Fibroblast of lung (primary cell): Measurements from ENCODE around the gene KTN1. TPM values are rescaled to one million over a fixed set of nuclear protein-coding genes. Genes with fewer than 3 reads are reported as not detected.

Experiments
- DNase-seq, 2 donors: peaks; one replicate each; pipeline versions ENCODE4 v3.0.0 to v3.0.0-alpha.2; 2010; ENCODE audit warnings: low read depth in 2 of 2
- H2AFZ ChIP-seq: 2 replicates; pipeline ENCODE4 v1.5.1; 2012; ENCODE audit warnings: low read length, control low read depth, inconsistent platforms
- H3K27ac ChIP-seq: 2 replicates; pipeline ENCODE4 v1.5.1; 2011; ENCODE audit warnings: low read length, control low read depth; ENCODE audit not compliant: insufficient read depth
- H3K27me3 ChIP-seq: 2 replicates; pipeline ENCODE4 v1.5.1; 2011; ENCODE audit warnings: mild to moderate bottlenecking, low read length; ENCODE audit not compliant: control insufficient read depth, insufficient read depth
- H3K36me3 ChIP-seq: 2 replicates; pipeline ENCODE4 v1.5.1; 2011; ENCODE audit warnings: low read length; ENCODE audit not compliant: control insufficient read depth, insufficient read depth
- H3K4me1 ChIP-seq: 2 replicates; pipeline ENCODE4 v1.5.1; 2011; ENCODE audit warnings: low read length; ENCODE audit not compliant: control insufficient read depth, insufficient read depth; ENCODE audit errors: extremely low read depth
- H3K4me2 ChIP-seq: 2 replicates; pipeline ENCODE4 v1.5.1; 2011; ENCODE audit warnings: low read length, control low read depth; ENCODE audit not compliant: insufficient read depth; ENCODE audit errors: extremely low read depth
- H3K4me3 ChIP-seq, 4 experiments: fragments of 200-600 bp in 1 of 4; sonication (generic) in 1 of 4; replicated peaks in 1 of 4; 2 replicates each; pipeline ENCODE4 v1.5.1; 2011 to 2016; ENCODE audit warnings: low read length in 4 of 4, low read depth in 3 of 4, mild to moderate bottlenecking in 3 of 4, control low read depth in 2 of 4, inconsistent platforms in 1 of 4, mixed read lengths in 1 of 4; ENCODE audit not compliant: insufficient read depth in 1 of 4; ENCODE audit errors: control extremely low read depth in 1 of 4
- H3K79me2 ChIP-seq: 2 replicates; pipeline ENCODE4 v1.5.1; 2012; ENCODE audit warnings: mild to moderate bottlenecking, low read length, inconsistent platforms; ENCODE audit not compliant: control insufficient read depth, insufficient read depth
- H3K9ac ChIP-seq: 2 replicates; pipeline ENCODE4 v1.5.1; 2011; ENCODE audit warnings: mild to moderate bottlenecking, low read length, control low read depth; ENCODE audit not compliant: insufficient read depth
- H3K9me3 ChIP-seq: 2 replicates; pipeline ENCODE4 v1.5.1; 2012; ENCODE audit warnings: low read depth, low read length; ENCODE audit not compliant: control insufficient read depth, insufficient read depth
- H4K20me1 ChIP-seq: 2 replicates; pipeline ENCODE4 v1.5.1; 2011; ENCODE audit warnings: low read length; ENCODE audit not compliant: control insufficient read depth, insufficient read depth; ENCODE audit errors: extremely low read depth
- EZH2 ChIP-seq: IDR thresholded peaks from 2 replicates; pipeline ENCODE4 v1.5.1; 2012; ENCODE audit warnings: low read length, control low read depth, mild to moderate bottlenecking; ENCODE audit errors: missing control alignments
- polyA plus RNA-seq, 2 donors: library from polyadenylated mRNA; depleted of rRNA in 1 of 2; stranded (reverse) in 1 of 2; unstranded in 1 of 2; fragments of >200 nt; gene quantifications; 2 replicates each; pipeline ENCODE4 v1.2.1, GENCODE V29; 2011 to 2012; ENCODE audit warnings: missing spikeins in 1 of 2
- total RNA-seq: library from RNA; depleted of rRNA; stranded (reverse); fragments of >200 nt; gene quantifications from 2 replicates; pipeline ENCODE4 v1.2.1, GENCODE V29; 2014
- TF ChIP-seq, protein P1 (sequence below), 2 donors: IDR thresholded peaks in 1 of 2; conservative IDR thresholded peaks in 1 of 2; 1 replicate in 1 of 2; 2 replicates in 1 of 2; pipeline ENCODE4 v1.5.1; 2011 to 2012; ENCODE audit warnings: low read length in 2 of 2, control low read depth in 1 of 2, inconsistent platforms in 1 of 2, low read depth in 1 of 2, mild to moderate bottlenecking in 1 of 2

KTN1 gene
- total and polyA plus RNA-seq, 2 donors (not counting 1 experiment from before 2014, with no cell fraction given): 126 to 164 TPM

DNA sequence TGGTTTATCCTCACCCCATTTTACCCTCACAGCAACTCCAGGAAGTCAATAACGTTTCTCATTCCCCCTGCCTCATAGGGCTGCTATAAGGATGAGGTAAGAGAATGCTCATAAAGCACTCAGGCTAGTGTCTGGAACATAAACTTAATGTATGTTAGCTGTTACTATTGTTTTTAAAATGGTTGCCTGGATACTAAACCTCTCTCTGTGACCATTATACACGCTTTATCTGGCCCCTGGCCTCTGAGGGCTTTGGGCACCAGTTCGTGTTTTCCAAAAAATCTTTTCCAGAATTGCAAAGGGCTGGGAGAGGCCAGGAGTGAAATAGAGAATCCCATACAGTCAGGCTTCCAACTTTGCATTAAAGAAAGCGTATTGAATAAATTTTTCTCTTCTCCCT lies 113.9 kb downstream of the KTN1 start:
- Histone ChIP-seq H3K4me2 (no peak overlapping the region), H3K27me3 (no peaks in the 10 kb centered on the region), H4K20me1 (no peaks in the 10 kb centered on the region), H3K4me3 (no peak overlapping the region), H3K27ac (no peak overlapping the region), H3K36me3 (no peaks in the 10 kb centered on the region), H3K4me1 (no peaks in the 10 kb centered on the region), H2AFZ (no peak overlapping the region), H3K9ac (no peak overlapping the region), H3K79me2 (no peaks in the 10 kb centered on the region), H3K9me3 (no peaks in the 10 kb centered on the region)
- DNase-seq: no peak
- TF ChIP-seq, protein P1, sequence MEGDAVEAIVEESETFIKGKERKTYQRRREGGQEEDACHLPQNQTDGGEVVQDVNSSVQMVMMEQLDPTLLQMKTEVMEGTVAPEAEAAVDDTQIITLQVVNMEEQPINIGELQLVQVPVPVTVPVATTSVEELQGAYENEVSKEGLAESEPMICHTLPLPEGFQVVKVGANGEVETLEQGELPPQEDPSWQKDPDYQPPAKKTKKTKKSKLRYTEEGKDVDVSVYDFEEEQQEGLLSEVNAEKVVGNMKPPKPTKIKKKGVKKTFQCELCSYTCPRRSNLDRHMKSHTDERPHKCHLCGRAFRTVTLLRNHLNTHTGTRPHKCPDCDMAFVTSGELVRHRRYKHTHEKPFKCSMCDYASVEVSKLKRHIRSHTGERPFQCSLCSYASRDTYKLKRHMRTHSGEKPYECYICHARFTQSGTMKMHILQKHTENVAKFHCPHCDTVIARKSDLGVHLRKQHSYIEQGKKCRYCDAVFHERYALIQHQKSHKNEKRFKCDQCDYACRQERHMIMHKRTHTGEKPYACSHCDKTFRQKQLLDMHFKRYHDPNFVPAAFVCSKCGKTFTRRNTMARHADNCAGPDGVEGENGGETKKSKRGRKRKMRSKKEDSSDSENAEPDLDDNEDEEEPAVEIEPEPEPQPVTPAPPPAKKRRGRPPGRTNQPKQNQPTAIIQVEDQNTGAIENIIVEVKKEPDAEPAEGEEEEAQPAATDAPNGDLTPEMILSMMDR (conservative IDR thresholded peaks at IDR 0.05 in 1 of 2, IDR thresholded peaks at IDR 0.05 in 1 of 2; ENCODE audit: low read depth in 1 of 2, low read length in 2 of 2): no peak
- TF ChIP-seq EZH2: no peak

DNA sequence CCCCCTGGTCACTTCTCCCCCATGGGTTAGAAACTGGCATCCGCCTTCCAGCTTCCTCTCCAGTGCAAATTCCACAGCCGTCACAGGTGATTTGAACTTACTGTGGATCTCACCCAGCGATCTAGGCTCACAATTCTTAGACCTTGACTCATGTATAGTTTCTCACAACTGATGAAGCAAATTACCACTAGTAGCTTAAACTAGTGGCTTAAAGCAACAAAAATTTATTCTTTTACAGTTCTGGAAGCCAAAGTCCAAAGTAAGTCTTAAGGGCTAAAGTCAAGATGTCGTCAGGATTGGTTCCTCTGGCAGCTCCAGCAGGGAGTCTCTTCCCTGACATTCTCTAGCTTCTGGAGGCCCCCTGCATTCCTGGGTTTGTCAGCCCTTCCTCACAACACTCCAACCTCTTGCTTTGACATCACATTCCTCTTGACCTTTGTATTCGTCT lies 117.4 kb downstream of the KTN1 start:
- Histone ChIP-seq H3K27me3 (no peaks in the 10 kb centered on the region), H3K4me1 (no peaks in the 10 kb centered on the region), H4K20me1 (no peaks in the 10 kb centered on the region), H3K36me3 (no peaks in the 10 kb centered on the region), H3K4me2 (no peak overlapping the region), H3K79me2 (no peaks in the 10 kb centered on the region), H3K9ac (no peak overlapping the region), H2AFZ (no peak overlapping the region), H3K9me3 (no peaks in the 10 kb centered on the region), H3K4me3 (no peak overlapping the region), H3K27ac (no peak overlapping the region)
- TF ChIP-seq EZH2: no peak
- TF ChIP-seq, protein P1 (conservative IDR thresholded peaks at IDR 0.05 in 1 of 2, IDR thresholded peaks at IDR 0.05 in 1 of 2; ENCODE audit: low read depth in 1 of 2, low read length in 2 of 2): no peak
- DNase-seq: peak in 1 of 2 donors; percentile 51

DNA sequence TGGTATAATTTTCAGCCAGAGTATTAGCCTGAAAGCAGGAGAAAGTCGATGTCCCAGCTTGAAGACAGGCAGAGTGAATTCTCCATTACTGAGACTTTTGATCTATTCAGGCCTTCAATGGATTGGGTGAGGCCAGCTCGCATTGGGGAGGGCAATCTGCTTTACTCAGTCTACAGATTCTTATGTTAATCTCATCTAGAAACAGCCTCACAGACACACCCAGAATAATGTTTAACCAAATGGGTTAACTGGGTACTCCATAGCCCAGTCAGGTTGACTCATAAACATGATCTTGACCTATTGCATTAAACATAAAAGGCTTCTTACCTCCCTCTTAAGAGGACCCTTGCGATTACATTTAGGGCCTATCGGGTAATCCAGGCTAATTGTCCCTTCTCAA lies 118.0 kb downstream of the KTN1 start:
- no peaks in the 10 kb centered on the region for H3K36me3 ChIP-seq
- no peaks in the 10 kb centered on the region for H3K4me1 ChIP-seq
- H3K4me3 ChIP-seq: no peak overlapping the region
- no peak overlapping the region for H2AFZ ChIP-seq
- TF ChIP-seq EZH2: no peak
- TF ChIP-seq, protein P1 (conservative IDR thresholded peaks at IDR 0.05 in 1 of 2, IDR thresholded peaks at IDR 0.05 in 1 of 2; ENCODE audit: low read depth in 1 of 2, low read length in 2 of 2): no peak
- no peak for DNase-seq
- no peak overlapping the region for H3K9ac ChIP-seq
- no peaks in the 10 kb centered on the region for H3K9me3 ChIP-seq
- no peaks in the 10 kb centered on the region for H3K27me3 ChIP-seq
- no peak overlapping the region for H3K27ac ChIP-seq
- H4K20me1 ChIP-seq: no peaks in the 10 kb centered on the region
- no peaks in the 10 kb centered on the region for H3K79me2 ChIP-seq
- H3K4me2 ChIP-seq: no peak overlapping the region
